ENCODE results near the gene CMSS1.

DNA sequence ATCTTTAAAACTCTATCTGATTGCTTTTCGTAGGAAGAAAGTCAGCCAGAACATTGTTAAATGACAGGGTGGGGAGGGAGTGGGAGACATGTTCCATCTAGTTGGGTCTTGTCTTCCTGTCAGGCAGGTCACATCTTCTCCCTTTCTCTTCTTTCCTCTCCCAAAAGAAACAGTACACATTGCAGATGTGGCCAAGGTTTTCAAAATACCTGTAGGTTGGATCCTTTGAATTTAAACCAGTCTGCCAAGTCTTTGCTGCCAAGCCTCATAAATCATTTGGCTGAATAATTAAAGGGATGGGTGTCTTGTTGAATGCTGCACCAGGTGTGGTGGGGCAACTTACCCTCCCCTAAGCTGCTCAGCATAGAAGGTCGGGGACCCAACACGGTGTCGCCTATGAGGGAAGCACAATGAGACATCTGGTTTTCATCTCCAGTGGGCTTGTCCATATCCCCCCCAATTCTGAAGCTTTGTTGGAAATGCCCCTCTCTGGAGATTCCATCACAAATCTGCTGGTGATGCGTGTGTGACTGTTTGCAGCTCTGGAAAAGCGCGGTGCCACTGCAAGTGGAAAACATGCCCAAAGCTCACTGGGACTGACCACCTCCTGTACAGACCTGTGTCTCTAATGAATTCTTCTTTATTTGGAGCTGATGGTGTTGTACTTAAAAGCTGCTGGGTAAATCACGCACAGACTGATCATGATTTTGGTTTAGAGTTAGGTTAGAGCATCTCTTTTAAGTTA is 184.0 kb downstream of the CMSS1 start:
- TF ChIP-seq EZH2 (IDR thresholded peaks at IDR 0.05; ENCODE audit: borderline replicate concordance, low read length): no peak
- TF ChIP-seq, protein P1, sequence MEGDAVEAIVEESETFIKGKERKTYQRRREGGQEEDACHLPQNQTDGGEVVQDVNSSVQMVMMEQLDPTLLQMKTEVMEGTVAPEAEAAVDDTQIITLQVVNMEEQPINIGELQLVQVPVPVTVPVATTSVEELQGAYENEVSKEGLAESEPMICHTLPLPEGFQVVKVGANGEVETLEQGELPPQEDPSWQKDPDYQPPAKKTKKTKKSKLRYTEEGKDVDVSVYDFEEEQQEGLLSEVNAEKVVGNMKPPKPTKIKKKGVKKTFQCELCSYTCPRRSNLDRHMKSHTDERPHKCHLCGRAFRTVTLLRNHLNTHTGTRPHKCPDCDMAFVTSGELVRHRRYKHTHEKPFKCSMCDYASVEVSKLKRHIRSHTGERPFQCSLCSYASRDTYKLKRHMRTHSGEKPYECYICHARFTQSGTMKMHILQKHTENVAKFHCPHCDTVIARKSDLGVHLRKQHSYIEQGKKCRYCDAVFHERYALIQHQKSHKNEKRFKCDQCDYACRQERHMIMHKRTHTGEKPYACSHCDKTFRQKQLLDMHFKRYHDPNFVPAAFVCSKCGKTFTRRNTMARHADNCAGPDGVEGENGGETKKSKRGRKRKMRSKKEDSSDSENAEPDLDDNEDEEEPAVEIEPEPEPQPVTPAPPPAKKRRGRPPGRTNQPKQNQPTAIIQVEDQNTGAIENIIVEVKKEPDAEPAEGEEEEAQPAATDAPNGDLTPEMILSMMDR (IDR thresholded peaks at IDR 0.05; ENCODE audit: low read length): no peak

All from OCI-LY1 (cell line).